Measurements from ENCODE around the gene SHISA5.
"Not testable (repeated sequence)": the region's sequence is repeated elsewhere in the genome, so short reads cannot be mapped to it uniquely, and the experiment has no call there.

The SHISA5 gene

GRCh38 chr3:48465531-48466378 lies 38.2 kb downstream of the SHISA5 start:
- no peaks in the 10 kb centered on the region for H3K9me3 Mint-ChIP-seq
- H3K4me3 Mint-ChIP-seq: peak overlapping the region; percentile 92
- H3K4me1 Mint-ChIP-seq: peaks cover 49% of the 10 kb centered on the region
- H3K27ac Mint-ChIP-seq: peak overlapping the region; percentile 97
- H3K36me3 Mint-ChIP-seq (ENCODE audit: low read depth): peaks cover 36% of the 10 kb centered on the region
- H3K27me3 Mint-ChIP-seq: no peaks in the 10 kb centered on the region
- DNase-seq (peak; percentile 84), ATAC-seq (peak; percentile 90)

DNA sequence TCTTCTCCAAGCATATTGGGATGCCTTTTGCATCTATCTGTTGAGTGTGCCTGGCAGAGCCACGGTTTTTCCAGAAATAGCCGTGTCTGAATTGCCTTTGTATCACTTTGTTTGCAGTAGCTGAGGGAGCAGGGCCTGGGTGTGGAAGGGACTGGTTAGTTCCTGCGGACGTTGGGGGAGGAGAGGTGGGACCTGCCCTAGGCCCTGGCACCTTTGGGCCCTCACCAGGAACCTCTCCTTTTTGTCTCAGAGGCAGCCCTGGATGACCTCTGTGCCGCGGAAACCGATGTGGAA lies 38.8 kb downstream of the SHISA5 start:
- H3K4me1 Mint-ChIP-seq: peaks cover 46% of the 10 kb centered on the region

DNA sequence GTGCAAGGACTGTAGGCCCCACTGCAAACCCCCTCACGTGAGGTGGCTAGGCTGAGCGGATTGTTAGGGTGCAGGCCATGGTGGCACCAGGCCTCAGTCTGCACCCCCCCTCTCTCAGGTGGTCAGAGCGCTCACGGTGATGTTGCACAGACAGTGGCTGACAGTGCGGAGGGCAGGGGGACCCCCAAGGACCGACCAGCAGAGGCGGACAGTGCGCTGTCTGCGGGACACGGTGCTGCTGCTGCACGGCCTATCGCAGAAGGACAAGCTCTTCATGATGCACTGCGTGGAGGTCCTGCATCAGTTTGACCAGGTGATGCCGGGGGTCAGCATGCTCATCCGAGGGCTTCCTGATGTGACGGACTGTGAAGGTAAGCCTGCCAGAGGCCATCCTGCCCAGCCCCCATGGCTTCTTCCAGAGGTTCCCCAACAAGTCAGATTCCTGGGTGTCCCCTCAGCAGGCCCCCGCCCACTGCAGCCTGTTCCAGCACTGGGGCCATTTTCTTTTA lies 39.2 kb downstream of the SHISA5 start:
- no peak for ATAC-seq
- Mint-ChIP-seq H3K36me3 (ENCODE audit: low read depth) (peaks cover 40% of the 10 kb centered on the region), H3K9me3 (no peaks in the 10 kb centered on the region), H3K27me3 (no peaks in the 10 kb centered on the region), H3K27ac (peak overlapping the region; percentile 97), H3K4me1 (peaks cover 42% of the 10 kb centered on the region), H3K4me3 (no peak overlapping the region)
- no peak for DNase-seq

More for the DNA sequence above, 38.8 kb downstream of the SHISA5 start:
- H3K4me3 Mint-ChIP-seq: peak overlapping the region; percentile 92
- DNase-seq (no peak), ATAC-seq (no peak)
- peaks cover 38% of the 10 kb centered on the region for H3K36me3 Mint-ChIP-seq (ENCODE audit: low read depth)
- no peaks in the 10 kb centered on the region for H3K27me3 Mint-ChIP-seq
- no peaks in the 10 kb centered on the region for H3K9me3 Mint-ChIP-seq
- peak overlapping the region; percentile 97 for H3K27ac Mint-ChIP-seq

DNA sequence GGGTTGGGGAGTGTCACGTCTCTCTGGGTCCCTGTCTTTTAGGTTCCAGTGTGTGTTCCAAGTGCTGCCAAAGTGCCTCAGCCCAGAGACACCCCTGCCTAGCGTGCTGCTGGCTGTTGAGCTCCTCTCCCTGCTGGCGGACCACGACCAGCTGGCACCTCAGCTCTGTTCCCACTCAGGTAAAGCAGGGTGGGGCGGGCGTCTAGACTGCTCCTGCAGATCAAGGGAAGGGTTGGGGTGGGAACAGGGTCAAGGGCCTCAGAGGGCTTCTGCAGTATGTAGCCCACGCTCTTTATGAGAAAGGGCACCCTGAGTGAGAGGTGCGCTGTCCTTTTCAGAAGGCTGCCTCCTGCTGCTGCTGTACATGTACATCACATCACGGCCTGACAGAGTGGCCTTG lies 40.3 kb downstream of the SHISA5 start:
- Mint-ChIP-seq H3K36me3 (ENCODE audit: low read depth) (peaks cover 35% of the 10 kb centered on the region), H3K9me3 (no peaks in the 10 kb centered on the region), H3K4me3 (no peak overlapping the region), H3K27me3 (no peaks in the 10 kb centered on the region), H3K27ac (no peak overlapping the region), H3K4me1 (peaks cover 32% of the 10 kb centered on the region)
- no peak for DNase-seq
- ATAC-seq: no peak

GRCh38 chr3:48461767-48462166 lies 42.2 kb downstream of the SHISA5 start:
- H3K27ac Mint-ChIP-seq, H3K27me3 Mint-ChIP-seq, ATAC-seq: not testable (repeated sequence)

GRCh38 chr3:48460517-48460902 lies 43.5 kb downstream of the SHISA5 start:
- Mint-ChIP-seq H3K4me1 (peaks cover 7% of the 10 kb centered on the region), H3K4me3 (no peak overlapping the region)

More at GRCh38 chr3:48461767-48462166, 42.2 kb downstream of the SHISA5 start:
- not testable (repeated sequence) for H3K4me3 Mint-ChIP-seq, H3K9me3 Mint-ChIP-seq, DNase-seq
- H3K4me1 Mint-ChIP-seq: peaks cover 13% of the 10 kb centered on the region
- H3K36me3 Mint-ChIP-seq (ENCODE audit: low read depth): peaks cover 24% of the 10 kb centered on the region

GRCh38 chr3:48459773-48460516 lies 44.0 kb downstream of the SHISA5 start:
- H3K4me3 Mint-ChIP-seq: no peak overlapping the region
- H3K27me3 Mint-ChIP-seq: no peaks in the 10 kb centered on the region
- H3K36me3 Mint-ChIP-seq (ENCODE audit: low read depth): peaks cover 26% of the 10 kb centered on the region
- H3K9me3 Mint-ChIP-seq: no peaks in the 10 kb centered on the region
- ATAC-seq (no peak), DNase-seq (no peak)
- peaks cover 5% of the 10 kb centered on the region for H3K4me1 Mint-ChIP-seq
- H3K27ac Mint-ChIP-seq: no peak overlapping the region

More at GRCh38 chr3:48460517-48460902, 43.5 kb downstream of the SHISA5 start:
- Mint-ChIP-seq H3K9me3 (no peaks in the 10 kb centered on the region), H3K36me3 (ENCODE audit: low read depth) (peaks cover 24% of the 10 kb centered on the region), H3K27ac (no peak overlapping the region), H3K27me3 (no peaks in the 10 kb centered on the region)
- ATAC-seq (no peak), DNase-seq (no peak)

DNA sequence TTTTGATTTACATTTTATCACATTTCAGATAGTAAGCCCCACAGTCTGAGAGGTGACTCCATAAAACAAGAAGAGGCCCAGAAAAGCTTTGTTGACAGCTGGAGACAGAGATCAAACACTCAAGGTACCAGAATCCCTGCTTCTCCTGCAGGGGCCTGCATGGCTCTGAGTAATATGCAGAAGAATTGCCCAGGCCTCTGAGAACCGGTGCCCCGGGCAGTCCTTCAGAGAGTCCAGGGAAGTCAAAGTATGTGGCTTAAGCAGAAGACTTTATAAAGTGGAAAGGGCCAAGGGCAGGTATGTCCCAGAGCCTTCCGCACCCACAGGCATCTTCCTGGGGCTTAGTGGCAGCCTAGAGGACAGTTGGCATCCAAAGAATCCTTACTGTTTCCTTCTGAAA lies 44.6 kb downstream of the SHISA5 start:
- Mint-ChIP-seq H3K36me3 (ENCODE audit: low read depth) (peaks cover 31% of the 10 kb centered on the region), H3K27me3 (no peaks in the 10 kb centered on the region), H3K4me1 (peaks cover 5% of the 10 kb centered on the region)

GRCh38 chr3:48456456-48456855 lies 47.5 kb downstream of the SHISA5 start:
- Mint-ChIP-seq H3K27me3 (no peaks in the 10 kb centered on the region), H3K4me1 (peaks cover 5% of the 10 kb centered on the region), H3K4me3 (no peak overlapping the region), H3K9me3 (no peaks in the 10 kb centered on the region), H3K27ac (no peak overlapping the region), H3K36me3 (ENCODE audit: low read depth) (peaks cover 42% of the 10 kb centered on the region)
- no peak for DNase-seq
- ATAC-seq: no peak

More for the DNA sequence above, 44.6 kb downstream of the SHISA5 start:
- Mint-ChIP-seq H3K4me3 (no peak overlapping the region), H3K27ac (no peak overlapping the region), H3K9me3 (no peaks in the 10 kb centered on the region)
- DNase-seq (no peak), ATAC-seq (no peak)

- Mint-ChIP-seq H3K4me3 (no peak overlapping the region), H3K9me3 (no peaks in the 10 kb centered on the region), H3K36me3 (ENCODE audit: low read depth) (peaks cover 43% of the 10 kb centered on the region), H3K4me1 (peaks cover 21% of the 10 kb centered on the region), H3K27ac (no peak overlapping the region), H3K27me3 (no peaks in the 10 kb centered on the region)
- DNase-seq (no peak), ATAC-seq (no peak)
These were observed 52.7 kb downstream of the SHISA5 start for GRCh38 chr3:48451270-48451669.

DNA sequence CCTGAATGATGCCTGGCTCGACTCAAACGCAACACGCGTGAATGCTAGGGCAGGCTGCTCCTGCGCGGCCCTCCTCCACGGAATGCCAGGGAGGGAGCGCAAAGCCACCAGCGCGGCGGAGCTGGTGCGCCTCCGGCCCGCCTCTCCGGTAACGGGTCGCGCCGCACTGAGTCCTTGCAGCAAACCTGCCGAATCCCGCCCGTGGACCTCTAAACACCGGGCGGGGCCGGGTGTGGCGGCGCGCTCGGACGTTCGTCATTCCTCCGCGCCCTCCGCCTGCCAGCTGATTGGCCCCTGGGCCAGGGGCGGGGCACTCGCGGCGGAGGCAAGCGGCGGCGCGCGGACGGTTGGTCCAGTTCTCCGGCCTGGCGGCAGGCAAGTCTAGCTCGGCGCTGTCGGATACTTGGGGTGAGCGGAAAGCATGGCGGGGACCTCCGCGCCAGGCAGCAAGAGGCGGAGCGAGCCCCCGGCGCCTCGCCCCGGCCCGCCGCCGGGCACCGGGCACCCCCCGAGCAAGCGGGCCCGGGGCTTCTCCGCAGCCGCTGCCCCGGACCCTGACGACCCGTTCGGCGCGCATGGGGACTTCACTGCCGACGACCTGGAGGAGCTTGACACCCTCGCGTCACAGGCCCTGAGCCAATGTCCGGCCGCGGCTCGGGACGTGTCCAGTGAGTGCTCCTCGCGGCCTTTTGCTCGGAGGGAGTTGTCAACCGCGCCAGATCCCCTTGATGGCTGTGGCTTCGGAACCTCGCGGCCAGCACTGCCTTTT lies 57.4 kb downstream of the SHISA5 start, which contains the start of gene ATRIP:
Gene ATRIP, plus strand, starts transcription at position 313 of the 769 bp plus-strand sequence. Its CDS starts 109 bp downstream, at position 422.
- H3K4me1 Mint-ChIP-seq: peaks cover 44% of the 10 kb centered on the region

GRCh38 chr3:48446043-48446424 lies 57.9 kb downstream of the SHISA5 start:
- Mint-ChIP-seq H3K36me3 (ENCODE audit: low read depth) (peaks cover 52% of the 10 kb centered on the region), H3K4me1 (peaks cover 48% of the 10 kb centered on the region)

More for the DNA sequence above, 57.4 kb downstream of the SHISA5 start, which contains the start of gene ATRIP:
- no peaks in the 10 kb centered on the region for H3K9me3 Mint-ChIP-seq
- DNase-seq (peak; percentile 90), ATAC-seq (peak; percentile 96)
- peaks cover 49% of the 10 kb centered on the region for H3K36me3 Mint-ChIP-seq (ENCODE audit: low read depth)
- peak within 1 kb of the TSS; percentile 94 for H3K4me3 Mint-ChIP-seq
- peak within 1 kb of the TSS; percentile 88 for H3K27ac Mint-ChIP-seq
- no peaks in the 10 kb centered on the region for H3K27me3 Mint-ChIP-seq

DNA sequence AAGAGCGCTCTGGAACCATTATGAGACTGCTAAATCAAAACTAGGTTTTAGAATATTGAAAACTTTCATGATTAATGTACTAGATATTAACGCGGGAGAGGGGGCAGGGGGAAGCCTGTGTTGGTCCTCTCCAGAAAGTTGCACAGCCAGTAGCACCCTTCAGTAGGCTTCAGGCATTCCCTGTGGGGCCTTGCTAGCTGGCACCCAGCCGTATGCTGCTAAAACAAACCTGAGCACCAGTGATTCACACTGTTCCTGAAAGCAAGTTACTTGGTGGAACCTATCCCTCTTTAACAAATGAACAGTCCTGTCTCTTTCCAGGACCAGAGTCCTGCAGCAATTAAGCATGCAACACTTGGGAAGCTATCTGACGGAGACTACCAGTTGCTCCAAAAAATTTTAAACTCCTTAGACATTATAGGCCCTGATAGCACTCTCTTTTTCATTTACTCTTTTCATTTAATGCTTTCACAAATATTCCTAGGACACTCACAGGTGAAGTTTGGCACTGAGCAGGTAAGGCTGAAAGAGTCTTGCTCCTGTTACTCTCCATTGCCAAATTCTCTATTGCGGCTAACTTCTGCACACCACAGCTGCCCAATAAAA lies 58.6 kb downstream of the SHISA5 start:
- Mint-ChIP-seq H3K27me3 (no peaks in the 10 kb centered on the region), H3K9me3 (no peaks in the 10 kb centered on the region), H3K4me3 (peak overlapping the region; percentile 94), H3K4me1 (peaks cover 48% of the 10 kb centered on the region), H3K27ac (peak overlapping the region; percentile 88), H3K36me3 (ENCODE audit: low read depth) (peaks cover 56% of the 10 kb centered on the region)
- DNase-seq (no peak), ATAC-seq (no peak)

More at GRCh38 chr3:48446043-48446424, 57.9 kb downstream of the SHISA5 start:
- Mint-ChIP-seq H3K27me3 (no peaks in the 10 kb centered on the region), H3K4me3 (peak overlapping the region; percentile 94), H3K9me3 (no peaks in the 10 kb centered on the region), H3K27ac (peak overlapping the region; percentile 88)
- ATAC-seq (peak; percentile 2), DNase-seq (no peak)

DNA sequence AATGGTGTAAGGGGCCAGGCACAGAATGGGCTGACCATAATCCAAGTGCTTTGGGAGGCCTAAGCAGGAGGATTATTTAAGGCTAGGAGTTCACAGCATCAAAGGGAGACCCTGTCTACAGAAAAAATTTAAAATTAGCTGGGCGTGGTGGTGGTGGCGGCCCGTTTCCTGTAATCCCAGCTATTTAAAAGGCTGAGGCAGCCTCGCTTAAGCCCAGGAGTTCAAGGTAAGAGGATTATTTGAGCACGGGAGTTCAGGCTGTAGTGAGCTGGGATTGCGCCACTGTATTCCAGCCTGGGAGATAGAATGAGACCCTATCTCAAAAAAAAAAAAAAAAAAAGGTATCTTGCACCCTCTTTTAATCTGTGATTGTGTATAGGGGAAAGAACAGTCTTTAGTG lies 62.0 kb downstream of the SHISA5 start:
- Mint-ChIP-seq H3K36me3 (ENCODE audit: low read depth) (peaks cover 48% of the 10 kb centered on the region), H3K27ac (peak overlapping the region; percentile 93), H3K9me3 (no peaks in the 10 kb centered on the region), H3K27me3 (no peaks in the 10 kb centered on the region), H3K4me3 (peak overlapping the region; percentile 98), H3K4me1 (peaks cover 43% of the 10 kb centered on the region)
- DNase-seq: no peak
- no peak for ATAC-seq
